SJCRH30 (cell line): Measurements from ENCODE around the gene CFAP299. TPM values are rescaled to one million over a fixed set of nuclear protein-coding genes. Genes with fewer than 3 reads are reported as not detected.

Experiments used
- DNase-seq, 2 experiments: peaks; one replicate each; pipeline ENCODE4 v3.0.0-alpha.2; 2015 to 2020
- H3K27ac ChIP-seq: fragments of 250-450 bp; sonication (Bioruptor Pico); 2 replicates; pipeline ENCODE4 v1.5.1; 2020; ENCODE audit warnings: mild to moderate bottlenecking, moderate library complexity
- H3K27me3 ChIP-seq: fragments of 250-450 bp; sonication (Bioruptor Pico); 2 replicates; pipeline ENCODE4 v1.5.1; 2020; ENCODE audit warnings: mild to moderate bottlenecking, moderate library complexity
- H3K36me3 ChIP-seq: fragments of 250-450 bp; sonication (Bioruptor Pico); 2 replicates; pipeline ENCODE4 v1.5.1; 2020; ENCODE audit warnings: mild to moderate bottlenecking, moderate library complexity
- H3K4me1 ChIP-seq: fragments of 250-450 bp; sonication (Bioruptor Pico); 2 replicates; pipeline ENCODE4 v1.5.1; 2020; ENCODE audit warnings: mild to moderate bottlenecking, moderate library complexity
- H3K4me3 ChIP-seq: fragments of 250-450 bp; sonication (Bioruptor Pico); 2 replicates; pipeline ENCODE4 v1.5.1; 2020; ENCODE audit warnings: mild to moderate bottlenecking, moderate library complexity
- H3K9me3 ChIP-seq: fragments of 250-450 bp; sonication (Bioruptor Pico); replicated peaks from 2 replicates; pipeline ENCODE4 v1.5.1; 2020; ENCODE audit warnings: mild to moderate bottlenecking, moderate library complexity
- total RNA-seq: library from RNA; depleted of rRNA; stranded (reverse); fragments of >200 nt; shearing (Covaris generic); gene quantifications from 2 replicates; pipeline ENCODE4 v1.2.3, GENCODE V29; 2014

The CFAP299 gene
- total RNA-seq, 1 experiment from 2014 or later: not detected

DNA sequence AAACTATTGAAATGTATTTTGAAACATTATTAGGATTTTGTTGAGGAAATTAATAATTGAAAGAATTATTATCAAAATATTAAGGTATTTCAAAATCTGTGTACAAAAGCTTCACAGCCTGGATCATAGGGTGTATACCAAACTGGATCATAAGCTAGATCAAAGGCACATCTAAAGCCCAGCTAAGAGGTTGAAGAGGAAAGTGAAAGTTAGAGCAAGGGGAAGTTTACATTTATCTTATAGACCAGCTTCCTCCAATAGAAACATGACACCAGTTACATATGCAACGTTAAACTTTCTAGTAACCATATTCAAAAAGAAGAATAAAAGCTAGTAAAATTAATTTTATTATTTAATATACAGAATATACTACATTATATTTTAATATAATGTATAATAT is 467.8 kb downstream of the CFAP299 start:
- H3K4me3 ChIP-seq: no peak overlapping the region

DNA sequence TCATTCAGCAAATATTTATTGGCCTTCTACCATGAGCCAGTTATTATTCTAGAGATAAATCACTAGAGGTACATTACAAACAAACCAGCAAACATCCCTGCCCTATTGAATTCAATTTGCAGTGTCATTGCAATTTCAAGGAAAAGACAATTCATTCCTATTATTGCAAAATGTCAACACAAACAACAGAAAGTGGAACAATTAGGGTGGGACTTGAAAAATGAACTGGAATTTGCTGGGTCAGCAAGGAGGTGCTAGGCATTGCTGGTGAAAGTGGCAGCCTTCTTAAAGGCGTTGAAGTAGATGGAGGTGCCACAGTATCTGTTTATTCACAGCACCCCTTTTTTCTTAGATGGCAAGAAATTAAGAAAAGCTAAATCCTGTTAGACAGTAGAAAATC is 470.9 kb downstream of the CFAP299 start:
- no peaks in the 10 kb centered on the region for H3K9me3 ChIP-seq
- no peak overlapping the region for H3K4me3 ChIP-seq
- H3K27ac ChIP-seq: no peak overlapping the region
- DNase-seq: no peak
- H3K36me3 ChIP-seq: no peaks in the 10 kb centered on the region
- H3K27me3 ChIP-seq: no peaks in the 10 kb centered on the region
- H3K4me1 ChIP-seq: no peaks in the 10 kb centered on the region

More for the DNA sequence above, 467.8 kb downstream of the CFAP299 start:
- no peaks in the 10 kb centered on the region for H3K27me3 ChIP-seq
- DNase-seq: no peak
- H3K4me1 ChIP-seq: no peaks in the 10 kb centered on the region
- no peak overlapping the region for H3K27ac ChIP-seq
- 0 out of 2 replicates have a peak, but pooled peaks cover 3% of the 10 kb centered on the region for H3K9me3 ChIP-seq
- H3K36me3 ChIP-seq: no peaks in the 10 kb centered on the region

DNA sequence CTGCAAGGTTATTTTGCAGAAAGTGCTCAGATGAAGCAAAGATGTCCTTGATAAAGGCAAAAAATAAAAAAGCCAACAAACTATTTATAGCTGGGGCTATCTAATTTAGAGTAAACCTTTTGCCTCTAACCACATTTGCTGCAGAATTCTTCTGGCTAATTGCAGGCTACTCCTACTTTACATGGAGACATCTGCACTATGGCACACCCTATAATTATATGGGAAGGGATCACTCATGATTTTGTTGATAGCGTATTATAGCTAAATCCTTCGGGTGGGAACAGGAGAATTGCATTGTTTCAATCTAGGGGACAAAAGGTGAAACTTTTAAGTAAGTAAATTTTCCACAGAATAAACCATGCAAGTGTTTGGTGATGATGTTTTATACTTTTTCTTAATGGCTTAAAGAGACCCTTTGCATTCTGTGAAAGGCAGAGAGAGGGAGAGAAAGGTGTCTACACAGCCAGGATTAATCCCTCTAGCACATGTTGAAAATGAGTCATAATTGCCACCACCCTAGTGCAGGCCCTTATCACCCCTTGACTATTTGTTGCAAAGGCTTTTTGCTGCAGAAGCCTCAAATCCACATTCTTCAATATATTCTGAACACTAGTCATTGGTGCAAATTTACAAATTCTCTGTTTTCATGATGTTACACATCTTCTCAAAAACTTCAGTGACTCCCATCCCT is 473.7 kb downstream of the CFAP299 start:
- Histone ChIP-seq H3K27me3 (no peaks in the 10 kb centered on the region), H3K9me3 (no peaks in the 10 kb centered on the region), H3K36me3 (no peaks in the 10 kb centered on the region), H3K4me3 (no peak overlapping the region), H3K4me1 (no peaks in the 10 kb centered on the region), H3K27ac (no peak overlapping the region)
- DNase-seq: no peak

DNA sequence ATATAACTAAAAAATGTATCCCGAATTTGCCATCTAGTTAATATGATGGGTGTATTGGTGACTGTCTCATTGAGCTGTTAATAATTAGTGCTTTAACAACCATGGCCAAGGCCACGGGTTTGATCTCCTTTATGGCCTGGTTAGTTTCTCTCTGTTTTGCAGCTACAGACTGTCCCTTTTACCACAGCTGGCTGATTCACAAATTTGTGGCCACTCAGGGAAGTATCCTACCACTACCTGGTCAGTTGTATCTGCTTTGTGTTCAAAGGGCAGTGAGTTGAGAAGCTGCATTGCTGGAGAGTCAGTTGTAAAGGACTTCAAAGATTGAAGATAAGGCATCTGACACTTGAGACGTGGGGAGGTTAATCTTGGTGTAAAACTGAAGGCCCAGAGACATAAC is 475.9 kb downstream of the CFAP299 start:
- Histone ChIP-seq H3K9me3 (no peaks in the 10 kb centered on the region), H3K36me3 (no peaks in the 10 kb centered on the region), H3K4me1 (no peaks in the 10 kb centered on the region), H3K27me3 (no peaks in the 10 kb centered on the region), H3K27ac (no peak overlapping the region), H3K4me3 (no peak overlapping the region)
- no peak for DNase-seq

DNA sequence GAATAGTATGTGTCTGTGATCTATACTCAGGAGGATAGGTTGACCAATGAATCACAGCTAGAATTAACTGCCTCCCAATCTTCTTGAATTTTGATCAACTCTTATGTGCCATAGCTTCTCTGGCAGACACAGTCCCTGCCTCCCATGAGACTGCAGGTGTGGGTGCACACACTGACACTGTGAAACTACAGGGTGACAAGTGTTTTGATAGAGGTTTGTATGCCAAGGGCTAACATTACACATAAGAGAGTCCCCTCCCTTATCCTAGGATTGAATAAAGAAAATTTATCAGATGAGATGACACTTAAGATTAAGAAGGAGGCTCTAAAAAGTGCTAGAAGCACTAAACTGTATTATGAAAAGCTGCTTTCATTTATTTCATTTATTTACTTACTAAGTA is 476.6 kb downstream of the CFAP299 start:
- Histone ChIP-seq H3K9me3 (no peaks in the 10 kb centered on the region), H3K4me3 (no peak overlapping the region), H3K27me3 (no peaks in the 10 kb centered on the region), H3K4me1 (no peaks in the 10 kb centered on the region), H3K36me3 (no peaks in the 10 kb centered on the region), H3K27ac (no peak overlapping the region)
- DNase-seq: no peak

DNA sequence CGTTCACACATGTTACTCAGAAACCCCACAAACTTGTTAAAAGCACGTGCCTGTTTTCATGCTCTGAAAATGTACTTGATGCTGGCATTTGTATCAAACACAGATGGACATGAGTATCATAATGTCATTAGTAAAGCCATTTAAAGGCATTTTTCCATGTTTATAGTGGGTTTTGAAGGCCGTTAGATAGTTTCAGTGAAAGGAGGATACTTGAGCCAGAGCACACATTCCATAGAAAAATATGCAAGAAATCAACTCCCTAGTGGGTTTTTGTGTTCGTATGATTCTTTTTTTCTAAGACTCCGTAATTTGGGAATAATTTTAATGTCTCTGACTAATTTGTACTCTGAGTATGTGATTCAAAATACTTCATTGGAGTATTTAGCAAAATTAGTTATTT is 478.7 kb downstream of the CFAP299 start:
- no peak overlapping the region for H3K4me3 ChIP-seq
- H3K4me1 ChIP-seq: no peaks in the 10 kb centered on the region
- no peaks in the 10 kb centered on the region for H3K36me3 ChIP-seq
- DNase-seq: no peak
- H3K27me3 ChIP-seq: no peaks in the 10 kb centered on the region
- H3K9me3 ChIP-seq: no peaks in the 10 kb centered on the region
- H3K27ac ChIP-seq: no peak overlapping the region

DNA sequence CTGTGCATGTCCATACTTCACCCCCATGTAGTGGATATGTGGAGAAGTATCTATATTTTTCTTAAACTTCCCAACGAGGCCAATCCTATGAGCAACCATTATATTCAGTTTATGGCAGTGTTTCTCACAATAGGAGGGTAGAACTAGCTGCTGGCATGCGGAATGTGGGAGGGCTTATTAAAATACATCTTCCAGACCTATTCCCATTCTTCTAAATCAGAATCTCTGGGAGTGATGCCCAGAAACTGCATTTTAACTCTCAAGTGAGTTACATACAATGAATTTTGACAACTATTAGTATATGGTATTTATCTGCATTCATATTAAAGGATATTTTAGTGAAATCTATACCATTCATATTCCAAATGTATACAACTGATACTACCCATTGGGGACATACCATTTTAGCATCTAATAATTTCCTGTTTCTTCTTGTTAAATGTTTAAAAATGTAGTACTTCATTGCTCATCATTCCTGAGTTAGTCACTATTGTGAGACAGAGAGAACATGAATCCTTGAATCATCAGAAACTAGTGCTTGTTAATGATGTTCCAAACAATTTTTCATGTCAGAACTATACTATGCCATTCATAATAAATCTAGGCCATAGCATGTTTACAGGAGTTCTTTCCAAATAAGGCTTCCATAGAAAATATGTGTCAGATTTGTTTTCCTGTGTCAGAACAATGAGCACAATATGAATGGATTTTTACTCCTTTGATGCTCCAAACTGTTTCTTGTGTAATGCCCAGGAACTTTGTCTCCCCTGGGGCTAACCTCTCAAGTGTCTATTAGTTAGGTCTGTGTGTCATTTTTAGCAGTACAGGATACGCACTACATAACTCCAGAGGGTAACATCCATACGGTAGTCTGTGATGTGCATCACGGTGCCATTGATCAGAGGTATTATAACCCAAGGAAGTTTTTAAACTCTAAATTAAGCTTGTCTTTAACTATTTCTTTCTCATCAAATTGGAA is 496.1 kb downstream of the CFAP299 start:
- Histone ChIP-seq H3K4me3 (no peak overlapping the region), H3K9me3 (no peaks in the 10 kb centered on the region; the same call in 1 of the 2 replicates), H3K27me3 (no peaks in the 10 kb centered on the region), H3K27ac (no peak overlapping the region), H3K36me3 (no peaks in the 10 kb centered on the region), H3K4me1 (no peaks in the 10 kb centered on the region)
- no peak for DNase-seq

DNA sequence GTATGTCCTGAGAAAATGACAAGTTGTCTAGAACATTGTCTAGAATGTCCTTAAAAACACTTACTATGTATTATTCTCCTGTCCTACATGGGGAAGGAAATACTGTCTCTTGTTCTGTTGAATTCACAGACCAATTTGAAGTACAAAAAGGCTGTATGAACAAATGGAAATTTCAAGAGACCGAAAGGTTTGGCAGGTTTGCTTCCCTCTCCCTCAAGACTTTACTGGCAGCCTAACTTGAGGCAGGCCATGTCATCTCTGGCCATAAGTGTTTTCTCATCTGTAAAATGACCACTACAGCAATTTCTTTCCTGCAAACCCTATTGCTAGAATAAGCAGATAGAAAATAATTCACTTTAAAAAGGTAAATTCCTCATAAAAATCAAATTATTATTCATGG is 503.8 kb downstream of the CFAP299 start:
- no peak overlapping the region for H3K27ac ChIP-seq

DNA sequence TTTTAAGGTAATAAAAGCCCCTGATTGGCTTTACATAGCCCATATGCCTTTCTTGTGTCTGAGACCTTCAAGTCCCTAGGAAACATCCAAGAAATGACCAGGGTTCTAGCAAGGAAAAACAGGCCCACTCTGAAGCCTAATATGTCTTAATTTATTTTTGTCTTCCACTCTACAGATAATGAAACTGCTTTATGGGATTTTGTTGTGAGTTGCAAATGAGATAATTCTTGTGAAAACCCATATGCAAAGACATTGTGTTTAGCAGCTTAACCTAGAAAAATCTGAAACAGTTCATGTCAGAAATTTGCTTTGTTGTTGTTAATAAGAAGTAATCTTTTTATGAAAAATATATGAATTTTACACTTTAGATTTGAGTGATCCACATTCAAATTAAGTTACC is 504.3 kb downstream of the CFAP299 start:
- H3K4me3 ChIP-seq: no peak overlapping the region

More for the DNA sequence above, 503.8 kb downstream of the CFAP299 start:
- no peaks in the 10 kb centered on the region for H3K36me3 ChIP-seq
- no peak overlapping the region for H3K4me3 ChIP-seq
- DNase-seq: no peak
- H3K9me3 ChIP-seq: no peaks in the 10 kb centered on the region; the same call in 1 of the 2 replicates
- H3K27me3 ChIP-seq: no peaks in the 10 kb centered on the region
- H3K4me1 ChIP-seq: no peaks in the 10 kb centered on the region; the same call in 1 of the 2 replicates

DNA sequence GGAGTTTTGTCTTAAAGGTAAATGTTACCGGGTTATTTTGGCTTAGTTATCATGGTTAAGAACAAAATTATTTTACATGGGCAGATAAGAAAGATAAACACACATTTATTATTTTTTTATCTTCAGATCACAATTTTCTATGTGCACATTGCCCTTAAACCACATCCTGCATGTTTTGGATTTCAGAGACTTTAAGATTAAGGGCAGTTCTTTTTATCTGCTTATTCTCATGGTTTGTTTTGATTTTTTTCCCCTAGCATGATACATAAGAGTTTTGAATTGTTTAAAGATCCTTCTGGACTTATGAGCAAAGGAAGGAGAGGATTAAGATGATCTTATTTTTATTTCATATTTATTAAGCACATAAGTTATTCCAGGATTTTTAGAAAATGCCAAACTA is 504.9 kb downstream of the CFAP299 start:
- Histone ChIP-seq H3K9me3 (no peaks in the 10 kb centered on the region; the same call in 1 of the 2 replicates), H3K27ac (no peak overlapping the region), H3K4me1 (no peaks in the 10 kb centered on the region; the same call in 1 of the 2 replicates), H3K4me3 (no peak overlapping the region), H3K27me3 (no peaks in the 10 kb centered on the region), H3K36me3 (no peaks in the 10 kb centered on the region)
- DNase-seq: no peak

More for the DNA sequence above, 504.3 kb downstream of the CFAP299 start:
- no peaks in the 10 kb centered on the region for H3K36me3 ChIP-seq
- no peak for DNase-seq
- H3K27ac ChIP-seq: no peak overlapping the region
- no peaks in the 10 kb centered on the region; the same call in 1 of the 2 replicates for H3K9me3 ChIP-seq
- no peaks in the 10 kb centered on the region for H3K27me3 ChIP-seq
- no peaks in the 10 kb centered on the region; the same call in 1 of the 2 replicates for H3K4me1 ChIP-seq

DNA sequence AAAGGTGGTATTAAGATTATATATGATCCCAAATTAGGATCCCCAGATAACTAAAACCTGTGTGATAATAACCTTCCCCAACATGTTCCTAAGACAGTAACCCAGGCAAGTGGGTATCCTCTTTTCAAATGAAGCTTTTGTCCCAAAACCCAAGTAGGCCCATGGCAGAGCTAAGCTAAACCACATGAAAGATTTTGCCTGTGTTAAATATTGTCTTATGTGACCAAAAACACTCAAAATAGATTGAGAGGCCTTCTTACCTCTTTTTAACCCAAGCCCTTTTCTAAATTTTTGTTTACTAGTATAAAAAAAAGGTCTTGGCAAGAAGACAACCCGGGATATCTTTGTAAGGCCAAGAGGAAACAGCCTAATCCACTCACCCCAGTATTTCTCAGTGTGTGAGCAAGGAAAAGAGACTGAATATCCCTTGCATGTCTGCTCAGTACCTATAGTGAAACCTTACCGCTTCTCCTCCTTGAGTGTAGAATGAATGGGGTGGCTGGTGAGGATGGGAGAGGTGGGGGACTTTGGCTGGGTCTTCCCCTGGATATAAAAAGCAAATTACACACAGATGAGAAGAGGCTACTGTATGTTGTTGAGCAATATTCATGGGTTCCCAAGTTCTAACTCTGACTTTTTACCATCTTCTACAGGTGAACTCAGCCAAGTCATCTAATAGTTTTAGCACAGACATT is 506.2 kb downstream of the CFAP299 start:
- H3K4me1 ChIP-seq: no peaks in the 10 kb centered on the region; the same call in 1 of the 2 replicates
- no peak for DNase-seq
- H3K27ac ChIP-seq: no peak overlapping the region
- no peaks in the 10 kb centered on the region for H3K36me3 ChIP-seq
- H3K4me3 ChIP-seq: no peak overlapping the region
- no peaks in the 10 kb centered on the region for H3K27me3 ChIP-seq
- no peaks in the 10 kb centered on the region; the same call in 1 of the 2 replicates for H3K9me3 ChIP-seq

DNA sequence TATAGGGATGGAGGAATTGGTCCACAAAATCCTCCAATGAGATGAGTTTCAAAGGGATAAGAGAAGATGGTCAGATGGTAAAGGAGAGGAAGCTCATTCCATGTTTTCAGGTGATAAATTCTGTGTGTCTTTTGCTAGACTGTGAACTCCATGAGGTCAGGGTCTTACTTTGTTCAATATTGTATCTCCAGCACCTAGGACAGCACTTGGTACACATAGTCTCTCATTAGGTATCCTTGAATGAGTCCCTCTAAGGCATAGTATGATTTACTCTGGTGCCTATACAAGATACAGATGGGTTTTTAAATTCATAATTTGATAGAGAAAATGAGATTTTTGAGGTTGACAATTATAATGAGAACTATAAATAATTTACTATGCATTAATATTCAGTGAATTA is 510.7 kb downstream of the CFAP299 start:
- no peaks in the 10 kb centered on the region; the same call in 1 of the 2 replicates for H3K4me1 ChIP-seq
- H3K36me3 ChIP-seq: no peaks in the 10 kb centered on the region
- H3K27ac ChIP-seq: no peak overlapping the region
- H3K27me3 ChIP-seq: no peaks in the 10 kb centered on the region
- H3K9me3 ChIP-seq: no peaks in the 10 kb centered on the region; the same call in 1 of the 2 replicates
- no peak for DNase-seq
- no peak overlapping the region for H3K4me3 ChIP-seq

DNA sequence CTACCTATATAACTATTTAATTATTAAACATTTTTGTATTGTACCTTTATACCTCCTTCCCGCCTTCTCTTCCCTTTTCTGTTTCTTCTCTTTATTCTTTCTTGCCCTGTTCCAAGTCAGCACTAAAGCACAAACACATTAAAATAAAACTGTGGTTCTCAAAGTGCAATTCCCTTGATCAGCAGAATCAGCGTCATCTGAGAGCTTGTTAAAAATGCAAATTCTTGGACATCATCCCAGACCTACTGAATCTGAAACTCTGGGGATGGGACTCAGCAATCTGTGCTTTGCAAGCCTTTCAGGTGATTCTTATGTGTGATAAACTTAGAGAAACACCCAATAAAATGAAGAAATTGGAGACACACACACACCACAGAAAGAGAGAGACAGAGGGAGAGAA is 516.5 kb downstream of the CFAP299 start:
- Histone ChIP-seq H3K27me3 (no peaks in the 10 kb centered on the region), H3K9me3 (no peaks in the 10 kb centered on the region), H3K4me3 (no peak overlapping the region), H3K27ac (no peak overlapping the region), H3K36me3 (no peaks in the 10 kb centered on the region), H3K4me1 (no peaks in the 10 kb centered on the region)
- DNase-seq: no peak

DNA sequence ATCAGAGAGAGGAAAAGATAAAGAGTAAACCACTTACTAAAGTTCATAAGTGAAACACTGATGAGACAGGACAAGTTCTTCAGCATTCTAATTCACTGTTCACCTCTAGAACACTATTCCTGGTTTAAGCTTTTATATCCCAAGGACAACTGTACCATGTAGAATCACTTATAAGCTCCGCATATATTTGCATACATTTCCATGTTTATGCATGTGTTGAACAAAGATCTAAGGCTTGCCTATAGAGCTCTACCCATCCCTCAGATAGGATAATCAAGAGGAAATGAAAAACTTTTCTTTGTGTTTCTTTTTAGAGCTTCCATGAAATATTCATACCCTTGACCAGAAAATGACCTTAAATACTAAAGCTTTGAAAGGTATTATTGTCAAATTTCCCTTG is 538.0 kb downstream of the CFAP299 start:
- Histone ChIP-seq H3K4me1 (no peaks in the 10 kb centered on the region), H3K36me3 (no peaks in the 10 kb centered on the region), H3K9me3 (no peaks in the 10 kb centered on the region), H3K4me3 (no peak overlapping the region), H3K27ac (no peak overlapping the region), H3K27me3 (no peaks in the 10 kb centered on the region)
- no peak for DNase-seq
